ENCODE measurements around the gene CFAP99. TPM values are rescaled to one million over a fixed set of nuclear protein-coding genes. Genes with fewer than 3 reads are reported as not detected.

Gene CFAP99
- total and polyA plus RNA-seq, 2 donors (not counting 1 experiment from before 2014, with no cell fraction given): not detected

DNA sequence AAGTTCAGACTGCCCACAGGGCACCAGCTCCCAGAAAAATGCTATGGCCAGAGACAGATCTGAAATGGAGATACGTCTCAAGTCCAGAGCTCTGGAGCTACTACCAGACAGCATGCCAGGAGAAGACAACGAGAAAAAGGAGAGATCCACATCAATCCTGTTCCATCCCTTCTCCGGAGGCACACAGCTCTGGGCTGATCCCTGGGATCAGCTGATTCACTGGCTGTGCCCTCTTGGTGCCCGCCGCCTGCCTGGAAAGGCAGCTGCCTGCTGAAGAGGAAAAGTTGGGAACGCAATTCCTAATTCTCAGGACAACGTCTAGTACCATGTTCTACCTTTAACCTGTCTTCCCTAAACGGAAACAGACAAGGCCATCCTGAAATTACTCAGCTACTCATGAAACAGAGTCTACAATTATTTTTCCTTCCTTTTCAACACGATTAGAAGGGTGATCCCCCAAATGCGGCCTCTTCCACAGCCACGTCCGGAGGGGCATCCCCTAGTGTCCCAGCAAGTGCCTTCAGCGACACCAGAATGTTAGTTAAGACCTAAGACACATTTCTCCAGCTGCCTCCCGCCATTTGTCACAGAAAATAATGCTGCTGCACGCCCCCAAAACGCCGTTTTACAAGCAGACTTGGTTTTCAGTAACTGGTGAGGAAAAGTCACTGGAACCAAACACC is 2.7 kb upstream of the CFAP99 start:
- no peaks in the 10 kb centered on the region for H4K20me1 ChIP-seq (ENCODE audit: control insufficient read depth, insufficient read depth, low read length, poor library complexity, severe bottlenecking)
- intact Hi-C loops (cut with micrococcal nuclease): loop anchor here (5.0 kb wide), 1 partner anchor 559 kb away; the partner anchor contains the start of gene LETM1
- H3K9ac ChIP-seq (ENCODE audit: low read length): no peak overlapping the region
- H3K27me3 ChIP-seq (replicated peaks in 1 of 4; ENCODE audit: control extremely low read depth in 1 of 4, control insufficient read depth in 3 of 4, insufficient read depth in 4 of 4, low read length in 3 of 4): peaks cover 0 to 72% (median 31%) of the 10 kb centered on the region in 4 experiments
- H3K9me3 ChIP-seq (ENCODE audit: control extremely low read depth in 1 of 3, control insufficient read depth in 2 of 3, insufficient read depth in 1 of 3, low read length in 2 of 3): peaks cover 0 to 14% (median 0%) of the 10 kb centered on the region in 3 donors
- Mint-ChIP-seq H3K4me1 (peaks cover 52% of the 10 kb centered on the region), H3K9me3 (ENCODE audit: insufficient read depth) (no peaks in the 10 kb centered on the region), H3K27me3 (peaks cover 29% of the 10 kb centered on the region), H3K27ac (peak overlapping the region; percentile 56), H3K4me3 (peak overlapping the region; percentile 80)
- H3K79me2 ChIP-seq (ENCODE audit: control insufficient read depth, insufficient read depth, low read length): no peaks in the 10 kb centered on the region
- H3K27ac ChIP-seq (ENCODE audit: low read length in 2 of 2): no peak overlapping the region
- no peaks in the 10 kb centered on the region for H3K36me3 ChIP-seq (replicated peaks in 1 of 2; ENCODE audit: control extremely low read depth in 1 of 2, control insufficient read depth in 1 of 2, extremely low read depth in 1 of 2, insufficient read depth in 2 of 2, low read length in 1 of 2)
- ChIA-PET POLR2A (interaction anchor here (0.6 to 1.4 kb wide), 2 partner anchors 10 to 12 kb away, joined by 3 to 5 read pairs; no protein-coding TSS in a partner anchor), CTCF (interaction anchor here (1.0 to 2.4 kb wide), 6 partner anchors 14 to 196 kb away, joined by 3 to 9 read pairs (median 4); no protein-coding TSS in a partner anchor)
- peaks cover 49% of the 10 kb centered on the region in 2 donors for H3K4me1 ChIP-seq (ENCODE audit: control insufficient read depth in 2 of 2, insufficient read depth in 2 of 2, low read length in 2 of 2)
- WGBS (ENCODE audit: insufficient coverage): 50% methylated on average over 14 of the region's 17 CpGs
- no peak for DNase-seq
- TF ChIP-seq EZH2 (IDR thresholded peaks at IDR 0.05; ENCODE audit: borderline replicate concordance, insufficient read depth, low read depth, low read length, poor library complexity, severe bottlenecking): no peak
- TF ChIP-seq, protein P1, sequence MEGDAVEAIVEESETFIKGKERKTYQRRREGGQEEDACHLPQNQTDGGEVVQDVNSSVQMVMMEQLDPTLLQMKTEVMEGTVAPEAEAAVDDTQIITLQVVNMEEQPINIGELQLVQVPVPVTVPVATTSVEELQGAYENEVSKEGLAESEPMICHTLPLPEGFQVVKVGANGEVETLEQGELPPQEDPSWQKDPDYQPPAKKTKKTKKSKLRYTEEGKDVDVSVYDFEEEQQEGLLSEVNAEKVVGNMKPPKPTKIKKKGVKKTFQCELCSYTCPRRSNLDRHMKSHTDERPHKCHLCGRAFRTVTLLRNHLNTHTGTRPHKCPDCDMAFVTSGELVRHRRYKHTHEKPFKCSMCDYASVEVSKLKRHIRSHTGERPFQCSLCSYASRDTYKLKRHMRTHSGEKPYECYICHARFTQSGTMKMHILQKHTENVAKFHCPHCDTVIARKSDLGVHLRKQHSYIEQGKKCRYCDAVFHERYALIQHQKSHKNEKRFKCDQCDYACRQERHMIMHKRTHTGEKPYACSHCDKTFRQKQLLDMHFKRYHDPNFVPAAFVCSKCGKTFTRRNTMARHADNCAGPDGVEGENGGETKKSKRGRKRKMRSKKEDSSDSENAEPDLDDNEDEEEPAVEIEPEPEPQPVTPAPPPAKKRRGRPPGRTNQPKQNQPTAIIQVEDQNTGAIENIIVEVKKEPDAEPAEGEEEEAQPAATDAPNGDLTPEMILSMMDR (IDR thresholded peaks at IDR 0.05): no peak
- H3K4me3 ChIP-seq (ENCODE audit: control extremely low read depth in 1 of 5, extremely low read depth in 1 of 5, insufficient read depth in 1 of 5, low read depth in 2 of 5, low read length in 4 of 5): no peak overlapping the region
- ATAC-seq (ENCODE audit: low read depth): no peak
- peak overlapping the region; percentile 59 for H2AFZ ChIP-seq (ENCODE audit: insufficient read depth, low read depth, low read length, poor library complexity, severe bottlenecking)
- H3K4me2 ChIP-seq (replicated peaks; ENCODE audit: low read depth, low read length, poor library complexity, severe bottlenecking): peak overlapping the region; percentile 93

Measured in B cell (primary cell).